ENCODE results near the gene MAPK1.
"Not testable (repeated sequence)": the region's sequence is repeated elsewhere in the genome, so short reads cannot be mapped to it uniquely, and the experiment has no call there.

The MAPK1 gene

DNA sequence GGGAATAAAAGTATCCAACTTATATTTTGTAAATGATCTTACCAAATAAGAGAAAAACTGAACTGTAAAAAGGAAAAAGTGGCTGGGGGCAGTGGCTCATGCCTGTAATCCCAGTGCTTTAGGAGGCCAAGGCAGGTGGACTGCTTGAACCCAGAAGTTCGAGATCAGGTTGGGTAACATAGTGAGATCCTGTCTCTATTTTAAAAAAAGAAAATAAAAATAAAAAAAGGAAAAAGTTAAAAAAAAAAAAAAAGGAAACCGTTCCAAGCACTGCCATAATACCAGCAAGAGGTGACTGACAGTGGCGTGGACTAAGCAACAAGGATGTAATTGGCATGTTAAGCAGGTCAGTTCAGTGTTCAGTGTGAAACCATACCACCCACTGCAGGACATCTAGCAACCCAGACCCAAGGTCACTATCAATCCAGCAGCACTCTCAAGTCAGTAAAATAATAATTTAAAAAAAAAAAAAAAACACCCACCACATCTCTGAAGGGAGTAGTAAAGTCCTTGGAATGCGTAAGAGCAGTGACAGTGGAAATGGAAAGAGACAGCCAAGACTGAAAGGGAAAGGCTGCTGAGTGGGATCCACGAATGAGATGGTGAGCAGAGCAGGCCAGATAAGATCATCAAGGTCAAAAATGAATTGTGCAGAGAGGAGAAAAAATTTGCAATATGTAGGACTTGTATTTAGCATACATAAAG is 43.6 kb downstream of the MAPK1 start:
- no peak overlapping the region for H3K27ac ChIP-seq (ENCODE audit: low read depth, low read length)
- no peaks in the 10 kb centered on the region for H3K27me3 ChIP-seq (ENCODE audit: control insufficient read depth in 5 of 5, insufficient read depth in 4 of 5, low read length in 5 of 5)
- peaks cover 0 to 26% (median 20%) of the 10 kb centered on the region in 5 donors for H3K4me1 ChIP-seq (ENCODE audit: control insufficient read depth in 5 of 5, insufficient read depth in 5 of 5, low read length in 5 of 5)
- H3K9ac ChIP-seq (ENCODE audit: low read length in 5 of 5): no peak overlapping the region
- H3K9me3 ChIP-seq (ENCODE audit: control insufficient read depth in 5 of 5, low read length in 5 of 5): no peaks in the 10 kb centered on the region
- H3K4me3 ChIP-seq (ENCODE audit: low read depth in 1 of 5, low read length in 5 of 5): no peak overlapping the region
- no peaks in the 10 kb centered on the region for H3K36me3 ChIP-seq (ENCODE audit: control insufficient read depth in 5 of 5, insufficient read depth in 5 of 5, low read length in 5 of 5)

DNA sequence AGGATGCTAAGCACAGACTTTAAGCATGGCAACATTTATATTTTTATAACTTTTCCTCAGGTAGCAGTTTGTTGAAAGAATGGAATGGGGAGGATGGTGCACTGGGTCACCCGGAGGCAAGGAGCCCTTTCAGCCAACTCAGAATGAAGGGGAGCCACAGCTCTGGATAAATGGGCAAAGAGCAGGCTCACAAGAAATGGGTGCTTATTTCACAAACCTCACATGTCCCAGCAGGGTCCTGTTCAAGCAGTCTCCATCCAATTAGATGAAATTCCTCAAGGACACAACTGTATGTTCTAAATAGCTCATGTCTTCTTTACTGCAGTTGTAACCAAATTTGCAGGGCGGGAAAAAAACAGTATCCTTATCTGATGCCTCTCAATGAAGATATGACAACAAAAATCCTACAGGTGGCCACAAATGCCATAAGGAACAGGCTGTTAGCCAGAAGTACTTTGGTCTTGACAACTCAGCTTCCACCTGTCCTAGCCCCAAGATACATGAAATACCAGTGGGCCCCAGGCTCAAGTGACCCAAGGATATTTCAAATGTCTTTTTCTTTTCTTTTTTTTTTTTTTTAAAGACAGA is 48.2 kb downstream of the MAPK1 start:
- no peaks in the 10 kb centered on the region for H3K27me3 ChIP-seq (ENCODE audit: control insufficient read depth in 5 of 5, insufficient read depth in 4 of 5, low read length in 5 of 5)
- H3K4me3 ChIP-seq (ENCODE audit: low read depth in 1 of 5, low read length in 5 of 5): no peak overlapping the region
- H3K27ac ChIP-seq (ENCODE audit: low read depth, low read length): no peak overlapping the region
- no peaks in the 10 kb centered on the region for H3K36me3 ChIP-seq (ENCODE audit: control insufficient read depth in 5 of 5, insufficient read depth in 5 of 5, low read length in 5 of 5)
- no peaks in the 10 kb centered on the region for H3K9me3 ChIP-seq (ENCODE audit: control insufficient read depth in 5 of 5, low read length in 5 of 5)
- peaks cover 3 to 49% (median 35%) of the 10 kb centered on the region in 5 donors for H3K4me1 ChIP-seq (ENCODE audit: control insufficient read depth in 5 of 5, insufficient read depth in 5 of 5, low read length in 5 of 5)
- H3K9ac ChIP-seq (ENCODE audit: low read length in 5 of 5): no peak overlapping the region

GRCh38 chr22:21818487-21819182 is 48.8 kb downstream of the MAPK1 start:
- Histone ChIP-seq H3K4me1 (ENCODE audit: control insufficient read depth in 5 of 5, insufficient read depth in 5 of 5, low read length in 5 of 5) (peaks cover 3 to 43% (median 29%) of the 10 kb centered on the region in 5 donors), H3K9me3 (ENCODE audit: control insufficient read depth in 5 of 5, low read length in 5 of 5) (no peaks in the 10 kb centered on the region), H3K27me3 (ENCODE audit: control insufficient read depth in 5 of 5, insufficient read depth in 4 of 5, low read length in 5 of 5) (no peaks in the 10 kb centered on the region), H3K4me3 (ENCODE audit: low read depth in 1 of 5, low read length in 5 of 5) (no peak overlapping the region), H3K27ac (ENCODE audit: low read depth, low read length) (no peak overlapping the region), H3K9ac (ENCODE audit: low read length in 5 of 5) (no peak overlapping the region), H3K36me3 (ENCODE audit: control insufficient read depth in 5 of 5, insufficient read depth in 5 of 5, low read length in 5 of 5) (no peaks in the 10 kb centered on the region)

- not testable (repeated sequence) for H3K36me3 ChIP-seq (ENCODE audit: control insufficient read depth in 5 of 5, insufficient read depth in 5 of 5, low read length in 5 of 5); H3K27me3 ChIP-seq (ENCODE audit: control insufficient read depth in 5 of 5, insufficient read depth in 4 of 5, low read length in 5 of 5); H3K9me3 ChIP-seq (ENCODE audit: control insufficient read depth in 5 of 5, low read length in 5 of 5)
- Histone ChIP-seq H3K9ac (ENCODE audit: low read length in 5 of 5) (peak overlapping the region in 3 of 5 donors; percentile 26 to 66 (median 64)), H3K4me1 (ENCODE audit: control insufficient read depth in 5 of 5, insufficient read depth in 5 of 5, low read length in 5 of 5) (peaks cover 3 to 39% (median 28%) of the 10 kb centered on the region in 5 donors), H3K4me3 (ENCODE audit: low read depth in 1 of 5, low read length in 5 of 5) (peak overlapping the region in 4 of 5 donors; percentile 25 to 60 (median 44)), H3K27ac (ENCODE audit: low read depth, low read length) (peak overlapping the region; percentile 74)
These were observed 50.0 kb downstream of the MAPK1 start for GRCh38 chr22:21817497-21817853.

- peak overlapping the region in 3 of 5 donors; percentile 26 to 66 (median 64) for H3K9ac ChIP-seq (ENCODE audit: low read length in 5 of 5)
- no peaks in the 10 kb centered on the region for H3K36me3 ChIP-seq (ENCODE audit: control insufficient read depth in 5 of 5, insufficient read depth in 5 of 5, low read length in 5 of 5)
- no peaks in the 10 kb centered on the region for H3K9me3 ChIP-seq (ENCODE audit: control insufficient read depth in 5 of 5, low read length in 5 of 5)
- peaks cover 3 to 39% (median 28%) of the 10 kb centered on the region in 5 donors for H3K4me1 ChIP-seq (ENCODE audit: control insufficient read depth in 5 of 5, insufficient read depth in 5 of 5, low read length in 5 of 5)
- H3K27ac ChIP-seq (ENCODE audit: low read depth, low read length): peak overlapping the region; percentile 74
- peak overlapping the region; percentile 4 to 60 (median 42) for H3K4me3 ChIP-seq (ENCODE audit: low read depth in 1 of 5, low read length in 5 of 5)
- no peaks in the 10 kb centered on the region for H3K27me3 ChIP-seq (ENCODE audit: control insufficient read depth in 5 of 5, insufficient read depth in 4 of 5, low read length in 5 of 5)
These were observed 50.5 kb downstream of the MAPK1 start for GRCh38 chr22:21816787-21817496.

DNA sequence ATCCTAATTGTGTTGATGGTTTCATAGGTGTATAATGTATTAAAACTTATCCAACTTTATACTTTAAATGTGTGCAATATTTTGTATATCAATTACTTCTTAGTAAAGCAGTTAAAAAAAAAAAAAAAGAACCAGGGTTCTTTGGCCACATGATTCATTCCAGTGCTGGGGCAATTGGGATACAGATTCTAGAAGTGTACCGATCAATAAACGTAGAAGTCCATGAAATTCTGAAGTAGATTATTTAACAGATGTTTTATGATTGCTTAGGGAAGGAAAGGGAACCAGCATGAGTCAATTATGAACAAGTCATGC is 51.0 kb downstream of the MAPK1 start:
- Histone ChIP-seq H3K4me1 (ENCODE audit: control insufficient read depth in 5 of 5, insufficient read depth in 5 of 5, low read length in 5 of 5) (peaks cover 3 to 39% (median 28%) of the 10 kb centered on the region in 5 donors), H3K27me3 (ENCODE audit: control insufficient read depth in 5 of 5, insufficient read depth in 4 of 5, low read length in 5 of 5) (no peaks in the 10 kb centered on the region), H3K36me3 (ENCODE audit: control insufficient read depth in 5 of 5, insufficient read depth in 5 of 5, low read length in 5 of 5) (no peaks in the 10 kb centered on the region), H3K9ac (ENCODE audit: low read length in 5 of 5) (peak overlapping the region in 2 of 5 donors; percentile 37 to 66), H3K27ac (ENCODE audit: low read depth, low read length) (peak overlapping the region; percentile 74), H3K9me3 (ENCODE audit: control insufficient read depth in 5 of 5, low read length in 5 of 5) (no peaks in the 10 kb centered on the region), H3K4me3 (ENCODE audit: low read depth in 1 of 5, low read length in 5 of 5) (no peak overlapping the region)

DNA sequence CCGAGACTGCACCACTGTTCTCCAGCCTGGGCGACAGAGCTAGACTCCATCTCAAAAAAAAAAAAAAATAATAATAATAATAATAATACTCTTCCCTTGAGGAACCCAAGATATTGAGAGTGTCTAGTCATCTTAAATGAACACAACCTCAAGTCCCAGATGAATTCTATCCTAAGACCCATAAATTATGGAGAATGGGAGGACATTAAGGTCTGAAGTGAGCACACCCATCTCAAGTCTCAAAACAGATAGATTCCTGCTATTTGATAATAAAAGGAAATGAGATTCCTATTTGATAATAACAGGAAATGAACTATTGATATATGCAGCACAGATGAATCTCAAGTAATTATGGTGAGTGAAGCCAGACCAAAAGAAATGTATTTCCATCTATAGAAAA is 51.5 kb downstream of the MAPK1 start:
- Histone ChIP-seq H3K4me1 (ENCODE audit: control insufficient read depth in 5 of 5, insufficient read depth in 5 of 5, low read length in 5 of 5) (peaks cover 3 to 39% (median 28%) of the 10 kb centered on the region in 5 donors), H3K4me3 (ENCODE audit: low read depth in 1 of 5, low read length in 5 of 5) (no peak overlapping the region), H3K27ac (ENCODE audit: low read depth, low read length) (peak overlapping the region; percentile 74), H3K9me3 (ENCODE audit: control insufficient read depth in 5 of 5, low read length in 5 of 5) (no peaks in the 10 kb centered on the region), H3K27me3 (ENCODE audit: control insufficient read depth in 5 of 5, insufficient read depth in 4 of 5, low read length in 5 of 5) (no peaks in the 10 kb centered on the region), H3K9ac (ENCODE audit: low read length in 5 of 5) (peak overlapping the region in 1 of 5 donors; percentile 37), H3K36me3 (ENCODE audit: control insufficient read depth in 5 of 5, insufficient read depth in 5 of 5, low read length in 5 of 5) (no peaks in the 10 kb centered on the region)

DNA sequence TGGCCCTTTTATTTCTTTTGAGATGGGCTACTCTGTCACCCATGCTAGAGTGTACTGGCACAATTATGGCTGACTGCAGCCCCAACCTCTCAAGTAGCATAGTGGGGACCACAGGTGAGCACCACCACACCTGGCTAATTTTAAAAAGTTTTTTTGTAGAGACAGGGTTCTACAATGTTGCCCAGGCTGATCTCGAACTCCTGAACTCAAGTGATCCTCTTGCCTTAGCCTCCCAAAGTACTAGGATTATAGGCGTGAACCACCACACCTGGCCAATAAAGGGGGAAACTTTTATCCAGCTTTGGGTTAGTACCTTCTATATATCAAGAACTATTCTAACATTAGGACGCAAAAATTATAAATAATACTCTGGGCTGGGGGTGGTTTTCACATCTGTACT is 52.1 kb downstream of the MAPK1 start:
- Histone ChIP-seq H3K4me1 (ENCODE audit: control insufficient read depth in 5 of 5, insufficient read depth in 5 of 5, low read length in 5 of 5) (peaks cover 3 to 39% (median 28%) of the 10 kb centered on the region in 5 donors), H3K36me3 (ENCODE audit: control insufficient read depth in 5 of 5, insufficient read depth in 5 of 5, low read length in 5 of 5) (no peaks in the 10 kb centered on the region), H3K27me3 (ENCODE audit: control insufficient read depth in 5 of 5, insufficient read depth in 4 of 5, low read length in 5 of 5) (no peaks in the 10 kb centered on the region), H3K9ac (ENCODE audit: low read length in 5 of 5) (no peak overlapping the region), H3K4me3 (ENCODE audit: low read depth in 1 of 5, low read length in 5 of 5) (no peak overlapping the region), H3K9me3 (ENCODE audit: control insufficient read depth in 5 of 5, low read length in 5 of 5) (no peaks in the 10 kb centered on the region), H3K27ac (ENCODE audit: low read depth, low read length) (peak overlapping the region; percentile 74)

- H3K4me3 ChIP-seq (ENCODE audit: low read depth in 1 of 5, low read length in 5 of 5): no peak overlapping the region
- H3K9ac ChIP-seq (ENCODE audit: low read length in 5 of 5): no peak overlapping the region
- no peaks in the 10 kb centered on the region for H3K9me3 ChIP-seq (ENCODE audit: control insufficient read depth in 5 of 5, low read length in 5 of 5)
- no peak overlapping the region for H3K27ac ChIP-seq (ENCODE audit: low read depth, low read length)
- H3K36me3 ChIP-seq (ENCODE audit: control insufficient read depth in 5 of 5, insufficient read depth in 5 of 5, low read length in 5 of 5): peaks cover 2 to 6% (median 4%) of the 10 kb centered on the region in 5 donors
- H3K27me3 ChIP-seq (ENCODE audit: control insufficient read depth in 5 of 5, insufficient read depth in 4 of 5, low read length in 5 of 5): no peaks in the 10 kb centered on the region
- peaks cover 0 to 16% (median 11%) of the 10 kb centered on the region in 5 donors for H3K4me1 ChIP-seq (ENCODE audit: control insufficient read depth in 5 of 5, insufficient read depth in 5 of 5, low read length in 5 of 5)
These were observed 55.5 kb downstream of the MAPK1 start for GRCh38 chr22:21811982-21812381.

Data from subcutaneous abdominal adipose tissue (tissue), 5 donors.